SK-N-SH (cell line): Measurements from ENCODE around the gene NEGR1. TPM values are rescaled to one million over a fixed set of nuclear protein-coding genes. Genes with fewer than 3 reads are reported as not detected.

Experiments
- CTCF ChIA-PET: fragments of 300-600, 350-600 bp; formaldehyde crosslinking; extraction: SDS; loops from one replicate; lab custom pipeline; 2021; lab: Yijun Ruan, JAX
- POLR2A ChIA-PET: fragments of 350-600 bp; sonication (Branson Sonifier 250); formaldehyde crosslinking; extraction: SDS; loops from one replicate; lab custom pipeline; 2020; ENCODE audit warnings: antibody characterized with exemption, inconsistent platforms; lab: Yijun Ruan, JAX
- DNase-seq: peaks from one replicate; pipeline ENCODE4 v3.0.0; 2012
- H2AFZ ChIP-seq: fragments of 200-600 bp; sonication (generic); 2 replicates; pipeline ENCODE4 v1.8.1; 2016; ENCODE audit warnings: antibody characterized with exemption, mild to moderate bottlenecking, low read depth
- H3F3A ChIP-seq: fragments of 200-600 bp; sonication (generic); replicated peaks from 2 replicates; pipeline ENCODE3; 2016; ENCODE audit warnings: antibody characterized with exemption, mild to moderate bottlenecking; ENCODE audit not compliant: insufficient read depth
- H3K27ac ChIP-seq, 2 experiments: fragments of 200-500 bp in 1 of 2; fragments of 200-600 bp in 1 of 2; sonication (Bioruptor generic) in 1 of 2; sonication (generic), shearing (Covaris generic) in 1 of 2; 2 replicates each; pipeline versions ENCODE4 v1.5.1 to v1.6.1; 2014 to 2016; ENCODE audit warnings: low read depth in 2 of 2, inconsistent platforms in 1 of 2, low read length in 1 of 2, mild to moderate bottlenecking in 1 of 2, mixed read lengths in 1 of 2
- H3K27me3 ChIP-seq: fragments of 200-600 bp; sonication (generic), shearing (Covaris generic); 2 replicates; pipeline ENCODE4 v1.6.1; 2016; ENCODE audit warnings: mixed run types; ENCODE audit not compliant: insufficient read depth
- H3K36me3 ChIP-seq, 2 experiments: fragments of 200-500 bp in 1 of 2; fragments of 200-600 bp in 1 of 2; sonication (Bioruptor generic) in 1 of 2; sonication (generic) in 1 of 2; replicated peaks in 1 of 2; 2 replicates each; pipeline versions ENCODE3 to v1.5.1; 2014 to 2016; ENCODE audit warnings: low read length in 1 of 2, mild to moderate bottlenecking in 1 of 2; ENCODE audit not compliant: insufficient read depth in 2 of 2, control insufficient read depth in 1 of 2
- H3K4me1 ChIP-seq, 2 experiments: fragments of 200-500 bp in 1 of 2; fragments of 200-600 bp in 1 of 2; sonication (Bioruptor generic) in 1 of 2; sonication (generic), shearing (Covaris generic) in 1 of 2; 2 replicates each; pipeline versions ENCODE4 v1.5.1 to v1.6.1; 2014 to 2016; ENCODE audit warnings: low read depth in 1 of 2, low read length in 1 of 2, mixed run types in 1 of 2; ENCODE audit not compliant: insufficient read depth in 2 of 2, control insufficient read depth in 1 of 2
- H3K4me2 ChIP-seq: fragments of 200-600 bp; sonication (generic), shearing (Covaris generic); 2 replicates; pipeline ENCODE4 v1.6.1; 2017; ENCODE audit warnings: mixed run types
- H3K4me3 ChIP-seq, 2 experiments: fragments of 200-500 bp in 1 of 2; fragments of 200-600 bp in 1 of 2; sonication (Bioruptor generic) in 1 of 2; sonication (generic), shearing (Covaris generic) in 1 of 2; 2 replicates each; pipeline versions ENCODE4 v1.5.1 to v1.8.1; 2014 to 2016; ENCODE audit warnings: low read depth in 2 of 2, inconsistent platforms in 1 of 2, low read length in 1 of 2, mild to moderate bottlenecking in 1 of 2, mixed read lengths in 1 of 2, moderate library complexity in 1 of 2
- H3K79me2 ChIP-seq: fragments of 200-600 bp; sonication (generic); 2 replicates; pipeline ENCODE4 v1.8.1; 2017; ENCODE audit warnings: mild to moderate bottlenecking; ENCODE audit not compliant: insufficient read depth
- H3K9ac ChIP-seq: fragments of 200-600 bp; sonication (generic); 2 replicates; pipeline ENCODE4 v1.6.1; 2017; ENCODE audit warnings: mixed run types
- H3K9me2 ChIP-seq: fragments of 200-600 bp; sonication (generic); 2 replicates; pipeline ENCODE4 v1.6.1; 2017; ENCODE audit warnings: mixed run types
- H3K9me3 ChIP-seq: fragments of 200-600 bp; sonication (generic); 2 replicates; pipeline ENCODE4 v1.6.1; 2017; ENCODE audit warnings: mixed run types, mild to moderate bottlenecking, moderate library complexity
- H4K20me1 ChIP-seq: fragments of 200-600 bp; sonication (generic); 2 replicates; pipeline ENCODE4 v1.6.1; 2017; ENCODE audit warnings: mild to moderate bottlenecking, mixed run types; ENCODE audit not compliant: insufficient read depth
- CHD2 ChIP-seq: fragments of 150-350 bp; IDR thresholded peaks from 2 replicates; pipeline ENCODE4 v1.6.1; 2018; ENCODE audit warnings: low read length; ENCODE audit not compliant: partially characterized antibody
- EP300 ChIP-seq, 2 experiments: IDR thresholded peaks; 2 replicates each; pipeline versions ENCODE4 v1.4.0 to v1.6.1; 2012; ENCODE audit warnings: borderline replicate concordance in 1 of 2, low read depth in 1 of 2, low read length in 1 of 2
- FOSL2 ChIP-seq: IDR thresholded peaks from 2 replicates; pipeline ENCODE4 v1.4.0; 2012; ENCODE audit warnings: low read depth, mild to moderate bottlenecking, moderate library complexity, borderline replicate concordance
- FOXJ3 ChIP-seq: sonication (generic); formaldehyde crosslinking; IDR thresholded peaks from 2 replicates; pipeline ENCODE4 v1.5.1; 2020; ENCODE audit warnings: mild to moderate bottlenecking, missing genetic modification reagents
- GATA2 ChIP-seq: sonication (generic); formaldehyde crosslinking; IDR thresholded peaks from 2 replicates; pipeline ENCODE4 v1.5.0; 2020; ENCODE audit warnings: mild to moderate bottlenecking, missing genetic modification reagents
- JUND ChIP-seq: IDR thresholded peaks from 2 replicates; pipeline ENCODE4 v1.4.0; 2012
- MXI1 ChIP-seq: IDR thresholded peaks from 2 replicates; pipeline ENCODE4 v1.6.1; 2012; ENCODE audit warnings: mild to moderate bottlenecking, low read depth, low read length, improper control_type of control experiment
- RFX5 ChIP-seq: IDR thresholded peaks from 2 replicates; pipeline ENCODE4 v1.6.1; 2012; ENCODE audit warnings: mild to moderate bottlenecking, improper control_type of control experiment, low read length
- SIN3A ChIP-seq: IDR thresholded peaks from 2 replicates; pipeline ENCODE4 v1.6.1; 2012; ENCODE audit warnings: low read depth, mild to moderate bottlenecking, low read length, moderate library complexity, borderline replicate concordance
- WGBS: methylation state at CpG from one replicate; pipeline ENCODE4 v1.1.6; 2017; ENCODE audit warnings: low lambda C conversion rate; 5-methylcytosine and 5-hydroxymethylcytosine counted together
- polyA plus RNA-seq, 3 experiments: library from polyadenylated mRNA; depleted of rRNA; stranded (reverse); fragments of >200 nt; gene quantifications; 2 replicates each; pipeline ENCODE4 v1.2.3, GENCODE V29; 2012
- TF ChIP-seq, protein P1 (sequence below): IDR thresholded peaks from 2 replicates; pipeline ENCODE4 v1.4.0; 2012; ENCODE audit warnings: low read depth, borderline replicate concordance
- TF ChIP-seq, protein P2 (sequence below): fragments of 150-350 bp; IDR thresholded peaks from 2 replicates; pipeline ENCODE4 v1.6.1; 2016; ENCODE audit warnings: mild to moderate bottlenecking, low read depth, low read length

Gene NEGR1
- polyA plus RNA-seq, 1 of the 3 experiments (the other 2 are of a cell fraction) = 0.21 TPM

DNA sequence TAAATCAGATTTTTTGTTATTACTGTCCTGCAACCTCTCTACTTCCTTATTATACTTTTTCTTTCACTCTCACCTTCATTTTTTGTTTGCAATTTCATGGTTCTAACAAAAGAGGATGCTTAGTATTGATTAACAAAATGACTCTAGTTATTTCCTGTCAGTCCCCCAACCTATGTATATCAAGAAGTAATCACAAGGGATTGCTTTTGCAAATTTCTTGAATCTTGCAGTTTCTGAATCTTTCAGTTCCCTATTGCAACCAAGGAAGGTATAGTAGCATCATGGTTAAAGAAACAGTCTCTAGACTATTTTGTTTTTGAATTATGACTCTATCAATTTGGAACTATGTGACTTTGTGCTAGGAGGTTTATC, 446.9 kb downstream of the NEGR1 start:
- H3K27ac ChIP-seq = no peak overlapping the region
- no peaks in the 10 kb centered on the region for H3F3A ChIP-seq
- peaks cover 0 to 5% of the 10 kb centered on the region in 2 experiments; a peak in 2 of 4 replicates for H3K4me1 ChIP-seq
- no peaks in the 10 kb centered on the region for H4K20me1 ChIP-seq
- CTCF ChIA-PET = no interaction called here
- no peak overlapping the region for H3K4me3 ChIP-seq
- no peaks in the 10 kb centered on the region for H3K36me3 ChIP-seq
- H3K27me3 ChIP-seq = no peaks in the 10 kb centered on the region
- no peaks in the 10 kb centered on the region for H3K9me2 ChIP-seq
- no peak for DNase-seq
- H3K79me2 ChIP-seq = no peaks in the 10 kb centered on the region
- no peak overlapping the region for H3K9ac ChIP-seq
- TF ChIP-seq RFX5 (no peak), JUND (no peak)
- TF ChIP-seq, protein P1, sequence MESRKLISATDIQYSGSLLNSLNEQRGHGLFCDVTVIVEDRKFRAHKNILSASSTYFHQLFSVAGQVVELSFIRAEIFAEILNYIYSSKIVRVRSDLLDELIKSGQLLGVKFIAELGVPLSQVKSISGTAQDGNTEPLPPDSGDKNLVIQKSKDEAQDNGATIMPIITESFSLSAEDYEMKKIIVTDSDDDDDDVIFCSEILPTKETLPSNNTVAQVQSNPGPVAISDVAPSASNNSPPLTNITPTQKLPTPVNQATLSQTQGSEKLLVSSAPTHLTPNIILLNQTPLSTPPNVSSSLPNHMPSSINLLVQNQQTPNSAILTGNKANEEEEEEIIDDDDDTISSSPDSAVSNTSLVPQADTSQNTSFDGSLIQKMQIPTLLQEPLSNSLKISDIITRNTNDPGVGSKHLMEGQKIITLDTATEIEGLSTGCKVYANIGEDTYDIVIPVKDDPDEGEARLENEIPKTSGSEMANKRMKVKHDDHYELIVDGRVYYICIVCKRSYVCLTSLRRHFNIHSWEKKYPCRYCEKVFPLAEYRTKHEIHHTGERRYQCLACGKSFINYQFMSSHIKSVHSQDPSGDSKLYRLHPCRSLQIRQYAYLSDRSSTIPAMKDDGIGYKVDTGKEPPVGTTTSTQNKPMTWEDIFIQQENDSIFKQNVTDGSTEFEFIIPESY = no peak
- POLR2A ChIA-PET = no interaction called here
- H3K9me3 ChIP-seq = no peaks in the 10 kb centered on the region
- H2AFZ ChIP-seq = no peak overlapping the region
- H3K4me2 ChIP-seq = no peak overlapping the region

DNA sequence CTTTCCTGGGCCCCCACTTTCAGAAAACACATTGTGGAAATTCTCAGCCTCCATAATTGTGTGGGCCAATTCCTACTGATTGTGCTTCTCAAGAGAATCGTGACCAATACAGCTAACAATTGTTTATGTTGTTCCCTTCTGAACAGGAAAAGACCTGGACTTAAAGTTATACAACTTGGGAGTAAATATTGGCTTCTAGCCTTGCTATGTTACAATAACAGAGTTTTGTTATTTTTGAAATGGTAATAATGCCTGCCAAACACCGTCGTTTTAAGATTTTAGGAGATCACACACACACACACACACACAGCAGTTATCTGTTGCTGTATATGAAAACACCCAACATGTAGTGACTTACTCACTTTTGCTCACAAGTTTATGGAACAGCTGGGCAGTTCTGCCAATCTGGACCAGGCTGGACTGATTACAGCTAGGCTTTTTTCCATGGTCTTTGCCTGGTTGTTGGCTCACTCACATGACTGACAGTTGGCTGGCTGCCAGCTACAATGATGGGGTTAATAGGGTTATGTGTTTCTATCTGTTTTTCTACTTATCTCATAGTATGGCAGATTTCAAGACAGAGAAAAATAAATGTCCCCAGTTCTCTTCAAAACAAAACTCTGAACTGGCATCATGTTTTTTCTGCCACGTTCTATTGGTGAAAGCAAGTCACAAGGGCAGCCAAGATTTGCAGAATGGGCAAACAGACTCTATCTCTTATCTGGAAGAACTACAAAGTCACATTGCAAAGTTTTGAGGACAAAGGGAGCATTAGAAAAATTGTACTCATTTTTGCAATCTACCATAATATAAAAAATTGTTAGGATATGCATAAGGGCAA, 447.5 kb downstream of the NEGR1 start:
- 54% methylated on average over 4 of the region's 4 CpGs for WGBS
- Histone ChIP-seq H4K20me1 (no peaks in the 10 kb centered on the region), H3K9ac (no peak overlapping the region), H3F3A (no peaks in the 10 kb centered on the region), H2AFZ (no peak overlapping the region), H3K79me2 (no peaks in the 10 kb centered on the region), H3K27ac (no peak overlapping the region), H3K4me3 (no peak overlapping the region), H3K36me3 (no peaks in the 10 kb centered on the region), H3K9me2 (no peaks in the 10 kb centered on the region), H3K9me3 (no peaks in the 10 kb centered on the region), H3K4me2 (no peak overlapping the region), H3K27me3 (no peaks in the 10 kb centered on the region), H3K4me1 (peaks cover 0 to 5% of the 10 kb centered on the region in 2 experiments; a peak in 2 of 4 replicates)
- CTCF ChIA-PET = no interaction called here
- TF ChIP-seq, protein P2, sequence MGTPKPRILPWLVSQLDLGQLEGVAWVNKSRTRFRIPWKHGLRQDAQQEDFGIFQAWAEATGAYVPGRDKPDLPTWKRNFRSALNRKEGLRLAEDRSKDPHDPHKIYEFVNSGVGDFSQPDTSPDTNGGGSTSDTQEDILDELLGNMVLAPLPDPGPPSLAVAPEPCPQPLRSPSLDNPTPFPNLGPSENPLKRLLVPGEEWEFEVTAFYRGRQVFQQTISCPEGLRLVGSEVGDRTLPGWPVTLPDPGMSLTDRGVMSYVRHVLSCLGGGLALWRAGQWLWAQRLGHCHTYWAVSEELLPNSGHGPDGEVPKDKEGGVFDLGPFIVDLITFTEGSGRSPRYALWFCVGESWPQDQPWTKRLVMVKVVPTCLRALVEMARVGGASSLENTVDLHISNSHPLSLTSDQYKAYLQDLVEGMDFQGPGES = no peak
- TF ChIP-seq SIN3A (no peak), MXI1 (no peak), FOXJ3 (no peak), GATA2 (CRISPR knock-in tag) (peak; percentile 25; the same call in 1 of the 2 replicates), RFX5 (no peak), FOSL2 (no peak), EP300 (IDR thresholded peaks at IDR 0.05; ENCODE audit: borderline replicate concordance in 1 of 2, low read depth in 1 of 2, low read length in 1 of 2) (0 out of 4 replicates have a peak, but pooled peaks of 1 of the 2 experiments have one; percentile 23), CHD2 (no peak), JUND (no peak)
- DNase-seq = no peak
- POLR2A ChIA-PET = no interaction called here
